Skeletal muscle cell (primary cell): Measurements from ENCODE around the gene HNRNPU.
A peak's percentile ranks its signal among the peaks of the same experiment; 100 is the strongest.

ENCODE experiments used
- DNase-seq: peaks from one replicate; pipeline ENCODE4 v3.0.0-alpha.2; 2010; ENCODE audit warnings: low read depth
- H3K4me3 ChIP-seq: 2 replicates; pipeline ENCODE4 v1.5.1; 2011; ENCODE audit warnings: low read depth, mild to moderate bottlenecking, control low read depth, low read length, moderate library complexity

Gene HNRNPU

GRCh38 chr1:244863491-244864252, 671 bp downstream of the HNRNPU start:
- peak overlapping the region; percentile 98 for H3K4me3 ChIP-seq
- no peak for DNase-seq

- peak; percentile 83 for DNase-seq
- H3K4me3 ChIP-seq, result peak overlapping the region; percentile 98
These were observed 1.4 kb downstream of the HNRNPU start for GRCh38 chr1:244862699-244863490.

GRCh38 chr1:244862354-244862698, 2.0 kb downstream of the HNRNPU start:
- no peak for DNase-seq
- H3K4me3 ChIP-seq, result peak overlapping the region; percentile 98

GRCh38 chr1:244861683-244862082, 2.7 kb downstream of the HNRNPU start:
- H3K4me3 ChIP-seq, result peak overlapping the region; percentile 98
- DNase-seq, result no peak

- no peak for DNase-seq
- H3K4me3 ChIP-seq, result peak overlapping the region; percentile 98
These were observed 3.3 kb downstream of the HNRNPU start for GRCh38 chr1:244860914-244861610.

- no peak overlapping the region for H3K4me3 ChIP-seq
These were observed 4.3 kb downstream of the HNRNPU start for GRCh38 chr1:244860078-244860477.

GRCh38 chr1:244858357-244858756, 6.0 kb downstream of the HNRNPU start:
- no peak for DNase-seq
- H3K4me3 ChIP-seq, result no peak overlapping the region

More at GRCh38 chr1:244860078-244860477, 4.3 kb downstream of the HNRNPU start:
- DNase-seq, result no peak

GRCh38 chr1:244857761-244858160, 6.6 kb downstream of the HNRNPU start:
- DNase-seq, result no peak
- no peak overlapping the region for H3K4me3 ChIP-seq

- H3K4me3 ChIP-seq, result no peak overlapping the region
- DNase-seq, result no peak
These were observed 9.3 kb downstream of the HNRNPU start for GRCh38 chr1:244854865-244855578.

- H3K4me3 ChIP-seq, result no peak overlapping the region
- DNase-seq, result no peak
These were observed 10.2 kb downstream of the HNRNPU start for GRCh38 chr1:244854166-244854565.

- DNase-seq, result no peak
- H3K4me3 ChIP-seq, result no peak overlapping the region
These were observed 11.6 kb downstream of the HNRNPU start for GRCh38 chr1:244852694-244853093.

- no peak for DNase-seq
These were observed 12.7 kb downstream of the HNRNPU start for GRCh38 chr1:244851546-244852231.

GRCh38 chr1:244850896-244851295, 13.4 kb downstream of the HNRNPU start:
- DNase-seq, result no peak
- H3K4me3 ChIP-seq, result no peak overlapping the region

More at GRCh38 chr1:244851546-244852231, 12.7 kb downstream of the HNRNPU start:
- H3K4me3 ChIP-seq, result no peak overlapping the region

GRCh38 chr1:244850099-244850852, 14.1 kb downstream of the HNRNPU start:
- DNase-seq, result no peak
- H3K4me3 ChIP-seq, result no peak overlapping the region

- H3K4me3 ChIP-seq, result no peak overlapping the region
- no peak for DNase-seq
These were observed 15.0 kb downstream of the HNRNPU start for GRCh38 chr1:244849189-244849866.

- DNase-seq, result no peak
- H3K4me3 ChIP-seq, result no peak overlapping the region
These were observed 17.7 kb downstream of the HNRNPU start for GRCh38 chr1:244846653-244847052.

GRCh38 chr1:244844155-244845121, 19.9 kb downstream of the HNRNPU start:
- H3K4me3 ChIP-seq, result no peak overlapping the region
- no peak for DNase-seq
